Sigmoid colon (tissue), 4 donors: Measurements from ENCODE around the gene RPTN.

ENCODE experiments used
- CTCF ChIP-seq, 4 experiments: fragments of 450-650 bp in 3 of 4; fragments of 200-600 bp in 1 of 4; IDR thresholded peaks; one replicate each; pipeline ENCODE4 v1.5.1; 2016 to 2019; ENCODE audit warnings: antibody characterized with exemption in 4 of 4, mild to moderate bottlenecking in 3 of 4, moderate library complexity in 2 of 4
- POLR2AphosphoS5 ChIP-seq, 4 donors: sonication (generic); formaldehyde crosslinking; IDR thresholded peaks; one replicate each; pipeline ENCODE4 v1.6.1; 2017; ENCODE audit warnings: antibody characterized with exemption in 4 of 4

- TF ChIP-seq CTCF (IDR thresholded peaks at IDR 0.05) (peak; percentile 53 to 76 (median 62)), POLR2AphosphoS5 (IDR thresholded peaks at IDR 0.05) (no peak)
Observed at GRCh38 chr1:152141971-152142584, 16.9 kb downstream of the RPTN start.
